K562 (cell line): Measurements from ENCODE around the gene PDE4A. TPM values are rescaled to one million over a fixed set of nuclear protein-coding genes. Genes with fewer than 3 reads are reported as not detected.

Source experiments
- ARNT ChIP-seq, 2 experiments: fragments of 450-650 bp; IDR thresholded peaks; 2 replicates each; pipeline ENCODE4 v1.6.1; 2016; ENCODE audit warnings: mild to moderate bottlenecking in 1 of 2
- ELF2 ChIP-seq: fragments of 250-450 bp; sonication (Bioruptor Pico); IDR thresholded peaks from 2 replicates; pipeline ENCODE4 v1.5.0; 2021; ENCODE audit warnings: mild to moderate bottlenecking
- MED1 ChIP-seq: sonication (generic); formaldehyde crosslinking; IDR thresholded peaks from 2 replicates; pipeline ENCODE4 v1.8.1; 2023; ENCODE audit warnings: missing genetic modification reagents, borderline replicate concordance
- RB1 ChIP-seq: fragments of 450-650 bp; IDR thresholded peaks from 2 replicates; pipeline ENCODE4 v1.6.1; 2017; ENCODE audit warnings: low read depth, mild to moderate bottlenecking
- RBM22 ChIP-seq: fragments of 200-400 bp; formaldehyde crosslinking; IDR thresholded peaks from 2 replicates; pipeline ENCODE4 v1.6.1; 2018; ENCODE audit warnings: low read length, low read depth; ENCODE audit not compliant: poor library complexity, severe bottlenecking
- SAP30 ChIP-seq: fragments of 200-600 bp; sonication (generic); IDR thresholded peaks from 2 replicates; pipeline ENCODE4 v1.6.1; 2012; ENCODE audit warnings: borderline replicate concordance, low read depth, mild to moderate bottlenecking, moderate library complexity, low read length, control low read depth, inconsistent platforms; ENCODE audit not compliant: insufficient read depth, poor library complexity, severe bottlenecking
- SRSF7 ChIP-seq: fragments of 200-400 bp; formaldehyde crosslinking; optimal IDR thresholded peaks from 2 replicates; pipeline ENCODE3; 2017; ENCODE audit warnings: mild to moderate bottlenecking, low read depth, low read length
- ZNF212 ChIP-seq: fragments of 450-650 bp; formaldehyde crosslinking; IDR thresholded peaks from 2 replicates; pipeline ENCODE4 v1.4.0; 2020; ENCODE audit warnings: mild to moderate bottlenecking
- ZNF23 ChIP-seq: fragments of 250-450 bp; sonication (Bioruptor Pico); IDR thresholded peaks from 2 replicates; pipeline ENCODE4 v1.4.0; 2020; ENCODE audit warnings: mild to moderate bottlenecking
- polyA plus RNA-seq, 8 experiments: library from polyadenylated mRNA; depleted of rRNA in 4 of 8; stranded (reverse) in 5 of 8; unstranded in 3 of 8; fragments of >200 nt; fragmentation: Nextera tagmentation in 2 of 8; fragmentation: Illumina TruSeq in 1 of 8; extraction: Ambion mirVana in 2 of 8; extraction: Trizol in 1 of 8; gene quantifications; 2 replicates each; pipeline versions ENCODE4 v1.2.1 to v1.2.3, GENCODE V29; 2011 to 2014; ENCODE audit warnings: inconsistent platforms in 1 of 8, missing spikeins in 1 of 8
- total RNA-seq, 7 experiments: library from RNA; depleted of rRNA in 6 of 7; stranded (reverse); fragments of >200 nt in 6 of 7; fragmentation: Illumina TruSeq in 2 of 7; extraction: Trizol in 2 of 7; gene quantifications; 2 replicates each; pipeline versions ENCODE4 v1.2.1 to v1.2.3, GENCODE V29; 2011 to 2021; ENCODE audit warnings: low replicate concordance in 1 of 7
- TF ChIP-seq, protein P1 (sequence below): IDR thresholded peaks from 2 replicates; pipeline ENCODE4 v1.6.1; 2011; ENCODE audit warnings: borderline replicate concordance, low read depth, mild to moderate bottlenecking, moderate library complexity, low read length; ENCODE audit not compliant: insufficient read depth, poor library complexity, severe bottlenecking
- TF ChIP-seq, protein P2 (sequence below): fragments of 200-800 bp; sonication (Bioruptor generic); IDR thresholded peaks from 2 replicates; pipeline ENCODE4 v1.6.1; 2017; ENCODE audit warnings: missing genetic modification characterization, missing compliant biosample characterization
- TF ChIP-seq, protein P3 (sequence below): fragments of 200-400 bp; formaldehyde crosslinking; IDR thresholded peaks from 2 replicates; pipeline ENCODE4 v1.6.1; 2017; ENCODE audit warnings: mild to moderate bottlenecking, low read depth, low read length, moderate library complexity

Gene PDE4A
- total and polyA plus RNA-seq, 9 of the 15 experiments (the other 6 are each of a cell fraction or from before 2014, with no cell fraction given), result 0.66 to 26.9 (median 4.6) TPM

DNA sequence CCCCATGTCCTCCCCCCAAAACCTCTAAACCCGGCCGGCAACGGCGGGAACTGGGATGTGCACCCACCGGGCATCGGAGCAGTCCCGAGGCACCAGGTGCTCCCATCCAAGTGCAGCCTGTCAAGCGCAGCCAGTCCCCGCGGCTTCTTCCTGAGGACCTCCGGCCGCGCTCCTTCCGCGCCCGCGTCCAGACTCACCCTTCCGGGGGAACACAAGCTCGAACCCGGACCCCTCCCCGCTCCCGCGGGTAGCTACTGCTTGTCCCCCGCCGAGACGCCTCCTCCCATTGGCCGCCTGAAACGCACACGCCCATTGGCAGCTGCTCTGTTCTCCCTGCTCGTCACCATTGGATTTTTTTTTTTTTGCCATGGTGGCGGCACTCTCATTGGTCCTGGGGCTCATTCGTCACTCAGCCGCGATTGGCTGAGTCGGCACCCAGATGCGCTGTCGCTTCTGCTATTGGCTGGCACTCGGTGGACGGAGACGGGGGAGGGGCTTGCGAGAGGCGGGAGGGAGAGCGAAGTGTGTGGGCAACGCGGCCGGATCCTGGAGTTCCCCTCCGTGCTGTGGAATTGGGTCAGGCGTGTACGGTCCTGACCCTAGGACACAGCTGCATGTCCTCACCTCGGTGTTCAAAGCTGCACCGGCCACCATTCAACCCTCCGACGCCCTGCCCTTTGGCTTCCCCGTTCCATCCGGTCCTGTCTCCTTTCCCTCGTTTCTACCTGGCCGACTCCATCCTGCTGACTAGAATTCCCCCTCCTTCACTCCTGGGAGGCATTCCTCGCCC is 39.8 kb upstream of the PDE4A start, which contains the start of gene TYK2 (continued):
- TF ChIP-seq, protein P1, sequence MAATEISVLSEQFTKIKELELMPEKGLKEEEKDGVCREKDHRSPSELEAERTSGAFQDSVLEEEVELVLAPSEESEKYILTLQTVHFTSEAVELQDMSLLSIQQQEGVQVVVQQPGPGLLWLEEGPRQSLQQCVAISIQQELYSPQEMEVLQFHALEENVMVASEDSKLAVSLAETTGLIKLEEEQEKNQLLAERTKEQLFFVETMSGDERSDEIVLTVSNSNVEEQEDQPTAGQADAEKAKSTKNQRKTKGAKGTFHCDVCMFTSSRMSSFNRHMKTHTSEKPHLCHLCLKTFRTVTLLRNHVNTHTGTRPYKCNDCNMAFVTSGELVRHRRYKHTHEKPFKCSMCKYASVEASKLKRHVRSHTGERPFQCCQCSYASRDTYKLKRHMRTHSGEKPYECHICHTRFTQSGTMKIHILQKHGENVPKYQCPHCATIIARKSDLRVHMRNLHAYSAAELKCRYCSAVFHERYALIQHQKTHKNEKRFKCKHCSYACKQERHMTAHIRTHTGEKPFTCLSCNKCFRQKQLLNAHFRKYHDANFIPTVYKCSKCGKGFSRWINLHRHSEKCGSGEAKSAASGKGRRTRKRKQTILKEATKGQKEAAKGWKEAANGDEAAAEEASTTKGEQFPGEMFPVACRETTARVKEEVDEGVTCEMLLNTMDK, result no peak
- TF ChIP-seq, protein P2, sequence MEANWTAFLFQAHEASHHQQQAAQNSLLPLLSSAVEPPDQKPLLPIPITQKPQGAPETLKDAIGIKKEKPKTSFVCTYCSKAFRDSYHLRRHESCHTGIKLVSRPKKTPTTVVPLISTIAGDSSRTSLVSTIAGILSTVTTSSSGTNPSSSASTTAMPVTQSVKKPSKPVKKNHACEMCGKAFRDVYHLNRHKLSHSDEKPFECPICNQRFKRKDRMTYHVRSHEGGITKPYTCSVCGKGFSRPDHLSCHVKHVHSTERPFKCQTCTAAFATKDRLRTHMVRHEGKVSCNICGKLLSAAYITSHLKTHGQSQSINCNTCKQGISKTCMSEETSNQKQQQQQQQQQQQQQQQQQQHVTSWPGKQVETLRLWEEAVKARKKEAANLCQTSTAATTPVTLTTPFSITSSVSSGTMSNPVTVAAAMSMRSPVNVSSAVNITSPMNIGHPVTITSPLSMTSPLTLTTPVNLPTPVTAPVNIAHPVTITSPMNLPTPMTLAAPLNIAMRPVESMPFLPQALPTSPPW, result peak; percentile 95
- TF ChIP-seq ELF2 (peak; percentile 4; the same call in 1 of the 2 replicates), MED1 (no peak), ZNF212 (CRISPR knock-in tag) (no peak), RBM22 (no peak), ZNF23 (no peak), ARNT (IDR thresholded peaks at IDR 0.05) (no peak; a peak in 1 of 4 replicates), SAP30 (no peak), SRSF7 (no peak), RB1 (peak; percentile 61; the same call in 1 of the 2 replicates)
- TF ChIP-seq, protein P3, sequence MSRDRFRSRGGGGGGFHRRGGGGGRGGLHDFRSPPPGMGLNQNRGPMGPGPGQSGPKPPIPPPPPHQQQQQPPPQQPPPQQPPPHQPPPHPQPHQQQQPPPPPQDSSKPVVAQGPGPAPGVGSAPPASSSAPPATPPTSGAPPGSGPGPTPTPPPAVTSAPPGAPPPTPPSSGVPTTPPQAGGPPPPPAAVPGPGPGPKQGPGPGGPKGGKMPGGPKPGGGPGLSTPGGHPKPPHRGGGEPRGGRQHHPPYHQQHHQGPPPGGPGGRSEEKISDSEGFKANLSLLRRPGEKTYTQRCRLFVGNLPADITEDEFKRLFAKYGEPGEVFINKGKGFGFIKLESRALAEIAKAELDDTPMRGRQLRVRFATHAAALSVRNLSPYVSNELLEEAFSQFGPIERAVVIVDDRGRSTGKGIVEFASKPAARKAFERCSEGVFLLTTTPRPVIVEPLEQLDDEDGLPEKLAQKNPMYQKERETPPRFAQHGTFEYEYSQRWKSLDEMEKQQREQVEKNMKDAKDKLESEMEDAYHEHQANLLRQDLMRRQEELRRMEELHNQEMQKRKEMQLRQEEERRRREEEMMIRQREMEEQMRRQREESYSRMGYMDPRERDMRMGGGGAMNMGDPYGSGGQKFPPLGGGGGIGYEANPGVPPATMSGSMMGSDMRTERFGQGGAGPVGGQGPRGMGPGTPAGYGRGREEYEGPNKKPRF, result no peak
